Spleen (tissue), 11 donors: Measurements from ENCODE around the gene SHMT2. TPM values are rescaled to one million over a fixed set of nuclear protein-coding genes. Genes with fewer than 3 reads are reported as not detected.

Experiments used
- DNase-seq: peaks from one replicate; pipeline ENCODE4 v3.0.0-alpha.2; 2020
- H3K27ac ChIP-seq, 8 donors: fragments of 200-600 bp; sonication (generic) in 7 of 8; 1 replicate in 4 of 8; 2 replicates in 4 of 8; pipeline versions ENCODE4 v1.5.0 to v1.8.0; 2016 to 2021; ENCODE audit warnings: inconsistent platforms in 4 of 8, mild to moderate bottlenecking in 4 of 8, moderate library complexity in 1 of 8
- H3K27me3 ChIP-seq, 7 donors: fragments of 200-600 bp; sonication (generic) in 6 of 7; replicated peaks in 1 of 7; 1 replicate in 4 of 7; 2 replicates in 3 of 7; pipeline versions ENCODE4 v1.5.0 to v1.8.0; 2016 to 2021; ENCODE audit warnings: inconsistent platforms in 3 of 7, mild to moderate bottlenecking in 1 of 7
- H3K36me3 ChIP-seq, 6 donors: fragments of 200-600 bp; sonication (generic) in 5 of 6; 1 replicate in 4 of 6; 2 replicates in 2 of 6; pipeline versions ENCODE4 v1.5.0 to v1.8.0; 2016 to 2021; ENCODE audit warnings: inconsistent platforms in 2 of 6
- H3K4me1 ChIP-seq, 6 donors: fragments of 200-600 bp; sonication (generic) in 5 of 6; 1 replicate in 3 of 6; 2 replicates in 3 of 6; pipeline versions ENCODE4 v1.5.0 to v1.8.0; 2016 to 2021; ENCODE audit warnings: inconsistent platforms in 3 of 6
- H3K4me3 ChIP-seq, 8 donors: fragments of 200-600 bp; sonication (generic) in 7 of 8; 1 replicate in 4 of 8; 2 replicates in 4 of 8; pipeline versions ENCODE4 v1.5.0 to v1.8.0; 2016 to 2021; ENCODE audit warnings: inconsistent platforms in 4 of 8, mild to moderate bottlenecking in 4 of 8, moderate library complexity in 2 of 8
- H3K9me3 ChIP-seq, 8 donors: fragments of 200-600 bp; sonication (generic) in 7 of 8; 1 replicate in 4 of 8; 2 replicates in 4 of 8; pipeline versions ENCODE4 v1.5.0 to v1.8.0; 2016 to 2021; ENCODE audit warnings: inconsistent platforms in 4 of 8
- POLR2A ChIP-seq, 3 donors: fragments of 450-650 bp; IDR thresholded peaks; one replicate each; pipeline ENCODE4 v1.5.1; 2017; ENCODE audit warnings: antibody characterized with exemption in 3 of 3, mild to moderate bottlenecking in 1 of 3
- POLR2AphosphoS5 ChIP-seq, 3 donors: sonication (generic); formaldehyde crosslinking; IDR thresholded peaks; one replicate each; pipeline ENCODE4 v1.5.1; 2017; ENCODE audit warnings: antibody characterized with exemption in 3 of 3
- WGBS, 5 donors: extraction: QIAGEN DNeasy Blood & Tissue Kit in 3 of 5; methylation state at CpG; one replicate each; pipeline versions ENCODE4 v1.1.5 to v1.1.7; 2013 to 2018; 5-methylcytosine and 5-hydroxymethylcytosine counted together
- intact Hi-C: fragments of 100-400 bp; cut with DNase I; formaldehyde crosslinking; loops from one replicate; pipeline ENCODE4 v1.15.0; 2023; ENCODE audit warnings: low total_unique reads
- polyA plus RNA-seq, 3 donors: library from polyadenylated mRNA; stranded (reverse); fragments of 200-250 nt; gene quantifications; one replicate each; pipeline ENCODE4 v1.2.1, GENCODE V29; 2013
- total RNA-seq, 7 donors: library from RNA; depleted of rRNA in 3 of 7; stranded (reverse); fragments of >200 nt in 3 of 7; fragmentation: NEBNext Ultra II Directional in 4 of 7; extraction: Animal tissue kit (Norgen Biotek cat#: 25700) in 4 of 7; gene quantifications; one replicate each; pipeline versions ENCODE4 v1.1.0 to v1.2.1, GENCODE V29; 2016 to 2021
- TF ChIP-seq, protein P1 (sequence below), 11 experiments: fragments of 200-600 bp in 7 of 11; fragments of 450-650 bp in 4 of 11; sonication (generic) in 4 of 11; IDR thresholded peaks in 8 of 11; conservative IDR thresholded peaks in 3 of 11; 1 replicate in 7 of 11; 2 replicates in 4 of 11; pipeline versions ENCODE4 v1.4.0 to v1.8.0; 2016 to 2021; ENCODE audit warnings: antibody characterized with exemption in 11 of 11, inconsistent platforms in 4 of 11, mild to moderate bottlenecking in 1 of 11
- donor health status: healthy with polysubstance abuse.
- donor health status: DM: no; HTN: no; CAD: no; lungs with moderate emphysema.
- donor health status: DM: no; HTN: no; CAD: no.
- donor health status: Bipolar disorder and iron deficiency.
- donor health status: healthy.
- donor health status: DM: no; HTN: no; CAD: no.
- donor health status: DM: yes; HTN: yes; CAD: no.

SHMT2 gene
- total and polyA plus RNA-seq, 10 donors: 47.3 to 86.6 (median 62.9) TPM

DNA sequence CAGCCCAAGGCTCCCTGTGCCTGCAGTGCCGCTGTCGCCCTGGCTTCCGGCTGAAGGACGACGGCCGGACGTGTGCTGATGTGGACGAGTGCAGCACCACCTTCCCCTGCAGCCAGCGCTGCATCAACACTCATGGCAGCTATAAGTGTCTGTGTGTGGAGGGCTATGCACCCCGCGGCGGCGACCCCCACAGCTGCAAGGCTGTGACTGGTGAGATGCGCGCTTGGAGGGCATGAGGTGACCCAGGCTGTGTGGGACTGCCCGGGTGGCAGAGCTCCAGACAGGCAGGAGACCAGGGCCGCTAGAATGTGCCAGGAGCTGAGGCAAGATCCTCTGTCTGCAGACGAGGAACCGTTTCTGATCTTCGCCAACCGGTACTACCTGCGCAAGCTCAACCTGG, 32.6 kb upstream of the SHMT2 start:
- Histone ChIP-seq H3K27ac (no peak overlapping the region), H3K36me3 (peaks cover 0 to 100% (median 50%) of the 10 kb centered on the region in 6 donors), H3K4me1 (no peaks in the 10 kb centered on the region), H3K9me3 (no peaks in the 10 kb centered on the region), H3K4me3 (no peak overlapping the region), H3K27me3 (no peaks in the 10 kb centered on the region)
- TF ChIP-seq, protein P1, sequence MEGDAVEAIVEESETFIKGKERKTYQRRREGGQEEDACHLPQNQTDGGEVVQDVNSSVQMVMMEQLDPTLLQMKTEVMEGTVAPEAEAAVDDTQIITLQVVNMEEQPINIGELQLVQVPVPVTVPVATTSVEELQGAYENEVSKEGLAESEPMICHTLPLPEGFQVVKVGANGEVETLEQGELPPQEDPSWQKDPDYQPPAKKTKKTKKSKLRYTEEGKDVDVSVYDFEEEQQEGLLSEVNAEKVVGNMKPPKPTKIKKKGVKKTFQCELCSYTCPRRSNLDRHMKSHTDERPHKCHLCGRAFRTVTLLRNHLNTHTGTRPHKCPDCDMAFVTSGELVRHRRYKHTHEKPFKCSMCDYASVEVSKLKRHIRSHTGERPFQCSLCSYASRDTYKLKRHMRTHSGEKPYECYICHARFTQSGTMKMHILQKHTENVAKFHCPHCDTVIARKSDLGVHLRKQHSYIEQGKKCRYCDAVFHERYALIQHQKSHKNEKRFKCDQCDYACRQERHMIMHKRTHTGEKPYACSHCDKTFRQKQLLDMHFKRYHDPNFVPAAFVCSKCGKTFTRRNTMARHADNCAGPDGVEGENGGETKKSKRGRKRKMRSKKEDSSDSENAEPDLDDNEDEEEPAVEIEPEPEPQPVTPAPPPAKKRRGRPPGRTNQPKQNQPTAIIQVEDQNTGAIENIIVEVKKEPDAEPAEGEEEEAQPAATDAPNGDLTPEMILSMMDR (IDR thresholded peaks at IDR 0.05 in 8 of 11, conservative IDR thresholded peaks at IDR 0.05 in 3 of 11): no peak
- peak in 1 of 3 donors; percentile 48 for TF ChIP-seq POLR2AphosphoS5 (IDR thresholded peaks at IDR 0.05)
- no peak for DNase-seq
- intact Hi-C loops: no loop called here
- WGBS, 5 donors: 75 to 94% (median 89%) methylated on average over 7 to 22 of the region's 22 CpGs

DNA sequence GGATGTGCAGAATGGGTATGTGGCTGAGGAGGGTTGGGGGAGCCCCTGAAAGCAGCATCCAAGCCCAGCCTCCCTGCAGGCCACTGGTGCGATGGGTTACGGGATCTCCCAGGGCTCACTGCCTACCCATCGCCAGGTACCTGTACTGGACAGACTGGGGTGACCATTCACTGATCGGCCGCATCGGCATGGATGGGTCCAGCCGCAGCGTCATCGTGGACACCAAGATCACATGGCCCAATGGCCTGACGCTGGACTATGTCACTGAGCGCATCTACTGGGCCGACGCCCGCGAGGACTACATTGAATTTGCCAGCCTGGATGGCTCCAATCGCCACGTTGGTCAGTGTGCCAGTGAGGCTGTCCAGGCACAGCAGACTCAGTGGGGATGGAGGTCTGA, 31.2 kb upstream of the SHMT2 start:
- Histone ChIP-seq H3K9me3 (no peaks in the 10 kb centered on the region), H3K36me3 (peaks cover 0 to 100% (median 56%) of the 10 kb centered on the region in 6 donors), H3K27me3 (no peaks in the 10 kb centered on the region), H3K27ac (no peak overlapping the region), H3K4me3 (no peak overlapping the region), H3K4me1 (no peaks in the 10 kb centered on the region)
- TF ChIP-seq POLR2AphosphoS5 (IDR thresholded peaks at IDR 0.05): peak in 1 of 3 donors; percentile 37
- TF ChIP-seq, protein P1 (IDR thresholded peaks at IDR 0.05 in 8 of 11, conservative IDR thresholded peaks at IDR 0.05 in 3 of 11): no peak
- TF ChIP-seq POLR2A (IDR thresholded peaks at IDR 0.05): no peak
- DNase-seq: no peak
- intact Hi-C loops: no loop called here
- WGBS, 5 donors: 88 to 97% (median 94%) methylated on average over 16 to 17 of the region's 17 CpGs

DNA sequence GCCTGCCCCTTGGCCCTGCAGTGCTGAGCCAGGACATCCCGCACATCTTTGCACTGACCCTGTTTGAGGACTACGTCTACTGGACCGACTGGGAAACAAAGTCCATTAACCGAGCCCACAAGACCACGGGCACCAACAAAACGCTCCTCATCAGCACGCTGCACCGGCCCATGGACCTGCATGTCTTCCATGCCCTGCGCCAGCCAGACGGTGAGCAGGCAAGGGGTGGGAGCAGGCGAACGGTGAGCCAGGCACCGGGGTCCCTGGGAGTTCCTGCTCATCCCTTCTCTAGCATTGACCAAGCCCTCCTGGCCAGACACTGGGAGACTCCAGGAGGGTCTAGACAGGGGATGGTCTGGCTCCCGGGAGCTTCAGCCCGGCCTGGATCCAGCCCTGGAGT, 30.3 kb upstream of the SHMT2 start:
- H3K27ac ChIP-seq: no peak overlapping the region
- no peaks in the 10 kb centered on the region for H3K27me3 ChIP-seq
- no peak for DNase-seq
- H3K4me3 ChIP-seq: no peak overlapping the region
- intact Hi-C loops: no loop called here
- H3K36me3 ChIP-seq: peaks cover 0 to 100% (median 50%) of the 10 kb centered on the region in 6 donors
- 84 to 94% (median 89%) methylated on average over 8 to 15 of the region's 15 CpGs for WGBS, 5 donors
- no peaks in the 10 kb centered on the region for H3K9me3 ChIP-seq
- TF ChIP-seq POLR2AphosphoS5 (IDR thresholded peaks at IDR 0.05): peak in 1 of 3 donors; percentile 22
- no peak for TF ChIP-seq POLR2A (IDR thresholded peaks at IDR 0.05)
- no peaks in the 10 kb centered on the region for H3K4me1 ChIP-seq

DNA sequence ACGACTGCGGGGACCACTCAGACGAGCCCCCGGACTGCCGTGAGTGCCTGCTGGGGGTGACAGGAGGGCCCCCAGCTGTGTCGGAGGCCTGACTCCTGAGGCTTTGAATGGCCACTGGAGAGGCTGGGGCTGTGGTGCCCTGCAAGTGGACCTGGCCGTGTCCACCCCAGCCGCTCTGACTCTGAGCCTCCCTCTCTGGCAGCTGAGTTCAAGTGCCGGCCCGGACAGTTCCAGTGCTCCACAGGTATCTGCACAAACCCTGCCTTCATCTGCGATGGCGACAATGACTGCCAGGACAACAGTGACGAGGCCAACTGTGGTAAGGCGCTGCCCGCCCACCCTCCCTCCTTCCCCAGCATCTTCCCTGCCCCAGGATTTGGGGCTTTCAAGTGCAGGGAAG, 29.0 kb upstream of the SHMT2 start:
- H3K27me3 ChIP-seq: no peaks in the 10 kb centered on the region
- DNase-seq: no peak
- no peak for TF ChIP-seq POLR2AphosphoS5 (IDR thresholded peaks at IDR 0.05)
- no peak for TF ChIP-seq POLR2A (IDR thresholded peaks at IDR 0.05)
- TF ChIP-seq, protein P1 (IDR thresholded peaks at IDR 0.05 in 8 of 11, conservative IDR thresholded peaks at IDR 0.05 in 3 of 11): no peak
- no peaks in the 10 kb centered on the region for H3K4me1 ChIP-seq
- 90 to 95% (median 91%) methylated on average over 13 to 15 of the region's 15 CpGs for WGBS, 5 donors
- H3K4me3 ChIP-seq: no peak overlapping the region
- intact Hi-C loops: no loop called here
- peaks cover 0 to 100% (median 42%) of the 10 kb centered on the region in 6 donors for H3K36me3 ChIP-seq
- H3K9me3 ChIP-seq: no peaks in the 10 kb centered on the region
- no peak overlapping the region for H3K27ac ChIP-seq

DNA sequence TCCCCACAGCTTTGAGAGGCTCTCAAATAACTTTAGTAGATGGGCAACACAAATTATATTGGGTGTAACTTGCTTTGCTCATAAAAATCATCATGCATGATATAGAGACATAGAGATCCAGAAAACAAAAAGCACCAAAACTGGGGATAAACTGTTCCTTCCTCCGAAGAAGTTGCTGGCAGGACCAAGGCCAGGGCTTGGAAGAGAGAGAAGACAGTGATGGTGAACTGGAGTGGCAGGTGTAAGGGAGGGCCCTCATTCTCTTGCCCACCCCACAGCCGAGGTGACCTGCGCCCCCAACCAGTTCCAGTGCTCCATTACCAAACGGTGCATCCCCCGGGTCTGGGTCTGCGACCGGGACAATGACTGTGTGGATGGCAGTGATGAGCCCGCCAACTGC, 28.3 kb upstream of the SHMT2 start:
- Histone ChIP-seq H3K27ac (no peak overlapping the region), H3K27me3 (no peaks in the 10 kb centered on the region), H3K4me3 (no peak overlapping the region), H3K36me3 (peaks cover 0 to 100% (median 40%) of the 10 kb centered on the region in 6 donors), H3K4me1 (no peaks in the 10 kb centered on the region), H3K9me3 (no peaks in the 10 kb centered on the region)
- intact Hi-C loops: no loop called here
- TF ChIP-seq, protein P1 (IDR thresholded peaks at IDR 0.05 in 8 of 11, conservative IDR thresholded peaks at IDR 0.05 in 3 of 11): no peak
- no peak for TF ChIP-seq POLR2A (IDR thresholded peaks at IDR 0.05)
- no peak for TF ChIP-seq POLR2AphosphoS5 (IDR thresholded peaks at IDR 0.05)
- DNase-seq: no peak
- WGBS, 5 donors: 80 to 91% (median 85%) methylated on average over 7 to 8 of the region's 8 CpGs
